GM23248 (cell line): ENCODE data around the gene BAHCC1.

Experiments
- EZH2 ChIP-seq: fragments of 200-600 bp; sonication (generic); IDR thresholded peaks from 2 replicates; pipeline ENCODE4 v1.6.1; 2018; ENCODE audit warnings: antibody characterized with exemption, mild to moderate bottlenecking; ENCODE audit not compliant: insufficient read depth, poor library complexity, severe bottlenecking
- EZH2phosphoT487 ChIP-seq: fragments of 200-600 bp; sonication (generic); IDR thresholded peaks from 2 replicates; pipeline ENCODE4 v1.6.1; 2018; ENCODE audit warnings: antibody characterized with exemption, moderate library complexity, mild to moderate bottlenecking, low read depth; ENCODE audit not compliant: insufficient read depth

- no peak for TF ChIP-seq EZH2phosphoT487
- no peak for TF ChIP-seq EZH2
Observed at GRCh38 chr17:81448950-81449349, 53.7 kb downstream of the BAHCC1 start.
